ENCODE results near the gene ARSI.
A peak's percentile ranks its signal among the peaks of the same experiment; 100 is the strongest.

Gene ARSI

GRCh38 chr5:150270541-150271295 is 32.0 kb downstream of the ARSI start:
- no peak overlapping the region for H3K4me3 ChIP-seq (ENCODE audit: low read depth, low read length)
- TF ChIP-seq CTCF (conservative IDR thresholded peaks at IDR 0.05; ENCODE audit: low read depth, low read length) = no peak
- DNase-seq (ENCODE audit: low read depth) = no peak

GRCh38 chr5:150266871-150267291 is 35.8 kb downstream of the ARSI start:
- DNase-seq (ENCODE audit: low read depth) = peak; percentile 10
- no peak for TF ChIP-seq CTCF (conservative IDR thresholded peaks at IDR 0.05; ENCODE audit: low read depth, low read length)
- H3K4me3 ChIP-seq (ENCODE audit: low read depth, low read length) = no peak overlapping the region

- H3K4me3 ChIP-seq (ENCODE audit: low read depth, low read length) = no peak overlapping the region
- no peak for DNase-seq (ENCODE audit: low read depth)
- no peak for TF ChIP-seq CTCF (conservative IDR thresholded peaks at IDR 0.05; ENCODE audit: low read depth, low read length)
Measured at GRCh38 chr5:150265870-150266383, 36.8 kb downstream of the ARSI start.

GRCh38 chr5:150264667-150265603 is 37.8 kb downstream of the ARSI start:
- TF ChIP-seq CTCF (conservative IDR thresholded peaks at IDR 0.05; ENCODE audit: low read depth, low read length) = no peak
- no peak overlapping the region for H3K4me3 ChIP-seq (ENCODE audit: low read depth, low read length)
- no peak for DNase-seq (ENCODE audit: low read depth)

- peak; percentile 85 for DNase-seq (ENCODE audit: low read depth)
- no peak overlapping the region for H3K4me3 ChIP-seq (ENCODE audit: low read depth, low read length)
- no peak for TF ChIP-seq CTCF (conservative IDR thresholded peaks at IDR 0.05; ENCODE audit: low read depth, low read length)
Measured at GRCh38 chr5:150263801-150264621, 38.7 kb downstream of the ARSI start.

- no peak overlapping the region for H3K4me3 ChIP-seq (ENCODE audit: low read depth, low read length)
- TF ChIP-seq CTCF (conservative IDR thresholded peaks at IDR 0.05; ENCODE audit: low read depth, low read length) = no peak
- no peak for DNase-seq (ENCODE audit: low read depth)
Measured at GRCh38 chr5:150263375-150263775, 39.3 kb downstream of the ARSI start.
